ENCODE data around the gene CYP2S1.
"Not testable (repeated sequence)": the region's sequence is repeated elsewhere in the genome, so short reads cannot be mapped to it uniquely, and the experiment has no call there.

CYP2S1 gene

GRCh38 chr19:41161903-41162302 is 31.1 kb upstream of the CYP2S1 start:
- H3K4me3 ChIP-seq (ENCODE audit: low read length): no peak overlapping the region
- no peak for TF ChIP-seq CTCF (conservative IDR thresholded peaks at IDR 0.05; ENCODE audit: low read length)
- no peak for DNase-seq (ENCODE audit: low read depth)

DNA sequence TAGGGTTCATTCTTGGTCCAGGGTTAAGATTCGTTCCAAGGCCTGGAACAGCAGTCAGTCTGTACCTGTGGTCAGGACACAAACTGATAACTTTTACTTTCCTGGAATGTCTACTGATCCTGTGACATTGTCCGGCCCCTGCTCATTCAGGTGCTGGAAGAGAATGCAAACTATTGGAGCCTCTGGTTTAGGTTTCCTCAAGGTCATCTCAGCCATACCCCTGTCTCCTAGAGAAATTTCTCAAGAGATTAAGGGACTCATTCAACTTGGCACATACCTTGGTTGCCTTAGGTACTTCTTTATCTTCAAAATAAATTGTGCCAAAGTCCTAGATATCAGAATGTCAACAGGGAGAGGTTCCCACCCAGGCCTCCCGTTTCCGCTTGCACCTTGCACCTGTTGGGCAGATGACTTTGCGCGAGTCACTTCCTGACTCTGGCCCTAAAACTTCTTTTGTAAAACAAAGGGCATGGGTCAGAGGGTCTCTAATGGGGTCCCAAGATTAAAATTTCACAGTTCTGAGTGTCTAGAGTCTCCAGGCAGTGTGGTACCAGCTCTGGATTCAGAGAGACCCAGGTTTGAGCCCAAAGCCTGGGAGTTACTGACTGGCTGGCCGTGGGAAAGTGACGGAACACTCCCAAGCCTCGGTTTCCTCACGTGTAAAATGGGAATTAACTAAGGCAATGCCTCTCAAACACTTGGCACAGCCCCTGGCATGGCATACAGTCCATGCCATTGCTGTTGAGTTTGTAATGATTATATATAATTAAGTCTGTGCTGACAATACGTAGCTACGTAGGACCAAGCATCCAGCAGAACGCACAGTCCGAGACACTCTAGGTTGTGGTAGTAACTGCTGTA is 25.8 kb upstream of the CYP2S1 start:
- TF ChIP-seq CTCF (conservative IDR thresholded peaks at IDR 0.05; ENCODE audit: low read length): no peak
- H3K4me3 ChIP-seq (ENCODE audit: low read length): no peak overlapping the region
- DNase-seq (ENCODE audit: low read depth): no peak

DNA sequence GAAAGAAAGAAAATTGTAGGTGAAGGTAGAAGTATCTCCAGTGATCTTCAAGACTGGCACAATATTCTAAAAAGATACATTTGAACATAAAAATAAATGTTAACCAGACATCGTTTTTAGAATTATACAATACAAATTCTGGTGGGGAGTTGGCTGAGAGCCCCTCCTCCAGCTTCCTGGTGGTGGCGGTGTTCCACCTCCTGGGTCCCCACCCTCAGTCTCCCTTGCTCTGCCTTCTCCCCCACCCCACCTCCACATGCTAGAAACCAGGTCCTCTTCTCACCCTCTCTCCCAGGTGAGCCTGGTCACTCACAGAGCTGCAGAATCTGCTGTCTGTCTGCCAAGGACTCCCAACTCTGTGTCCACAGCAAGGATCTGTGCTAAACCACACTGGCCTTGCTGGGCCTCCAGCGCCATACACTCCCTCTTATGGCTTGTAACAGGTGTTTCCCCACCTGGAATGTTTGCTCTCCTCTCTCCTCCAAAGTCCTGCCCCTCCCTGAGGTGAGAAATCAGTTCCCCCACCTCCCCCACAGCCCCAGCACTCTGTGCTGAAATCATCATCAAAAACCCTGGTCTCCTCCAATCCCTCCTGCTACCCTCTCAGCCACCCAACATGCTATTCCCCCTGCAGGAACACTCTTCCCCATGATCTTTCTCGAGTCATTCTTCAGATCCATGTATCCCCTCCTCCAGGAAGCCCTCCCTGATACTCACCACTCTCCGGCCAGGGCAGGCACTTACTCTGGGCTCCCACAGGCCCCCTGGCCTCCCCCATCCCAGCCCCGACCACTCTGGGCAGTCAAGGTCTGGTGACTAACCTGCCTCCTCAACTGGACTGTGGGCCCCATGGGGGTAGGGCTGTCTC is 20.5 kb upstream of the CYP2S1 start:
- no peak for DNase-seq (ENCODE audit: low read depth)
- no peak overlapping the region for H3K4me3 ChIP-seq (ENCODE audit: low read length)
- TF ChIP-seq CTCF (conservative IDR thresholded peaks at IDR 0.05; ENCODE audit: low read length): no peak

GRCh38 chr19:41174297-41174928 is 18.6 kb upstream of the CYP2S1 start:
- no peak overlapping the region for H3K4me3 ChIP-seq (ENCODE audit: low read length)
- DNase-seq (ENCODE audit: low read depth): no peak
- TF ChIP-seq CTCF (conservative IDR thresholded peaks at IDR 0.05; ENCODE audit: low read length): no peak

GRCh38 chr19:41175801-41176777 is 16.9 kb upstream of the CYP2S1 start:
- no peak overlapping the region for H3K4me3 ChIP-seq (ENCODE audit: low read length)
- no peak for TF ChIP-seq CTCF (conservative IDR thresholded peaks at IDR 0.05; ENCODE audit: low read length)
- peak; percentile 76 for DNase-seq (ENCODE audit: low read depth)

DNA sequence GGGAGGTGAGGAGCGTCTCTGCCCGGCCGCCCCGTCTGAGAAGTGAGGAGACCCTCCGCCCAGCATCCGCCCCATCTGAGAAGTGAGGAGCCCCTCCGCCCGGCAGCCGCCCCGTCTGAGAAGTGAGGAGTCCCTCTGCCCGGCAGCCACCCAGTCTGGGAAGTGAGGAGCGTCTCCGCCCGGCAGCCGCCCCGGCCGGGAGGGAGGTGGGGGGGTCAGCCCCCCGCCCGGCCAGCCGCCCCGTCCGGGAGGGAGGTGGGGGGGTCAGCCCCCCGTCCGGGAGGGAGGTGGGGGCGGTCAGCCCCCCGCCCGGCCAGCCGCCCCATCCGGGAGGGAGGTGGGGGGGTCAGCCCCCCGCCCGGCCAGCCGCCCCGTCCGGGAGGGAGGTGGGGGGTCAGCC is 12.8 kb upstream of the CYP2S1 start:
- not testable (repeated sequence) for DNase-seq (ENCODE audit: low read depth)

More for the DNA sequence above, 12.8 kb upstream of the CYP2S1 start:
- H3K4me3 ChIP-seq (ENCODE audit: low read length): not testable (repeated sequence)

All from AG10803 (cell line).